ENCODE measurements around the gene HYI.
A peak's percentile ranks its signal among the peaks of the same experiment; 100 is the strongest.
"Not testable (repeated sequence)": the region's sequence is repeated elsewhere in the genome, so short reads cannot be mapped to it uniquely, and the experiment has no call there.

HYI gene

DNA sequence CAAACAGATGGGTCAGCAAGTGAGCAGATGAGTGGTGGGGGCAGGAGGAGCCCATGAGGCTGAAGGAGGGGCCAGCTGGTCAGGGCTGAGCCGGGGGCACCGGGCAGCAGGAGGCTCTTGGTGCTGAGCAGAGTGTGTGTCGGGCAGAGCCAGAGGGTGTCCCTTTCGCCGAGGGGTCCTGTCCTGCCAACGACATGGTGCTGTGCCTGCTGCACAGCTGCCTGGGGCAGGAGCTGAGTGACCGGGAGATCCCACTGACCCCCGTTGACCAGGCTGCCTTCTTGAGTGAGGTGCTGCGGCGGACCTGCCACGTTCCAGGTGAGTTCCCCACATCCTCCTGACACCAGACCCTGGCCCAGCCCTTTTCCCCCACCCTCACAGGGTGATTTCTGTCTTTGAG lies 27.5 kb downstream of the HYI start:
- no peak for DNase-seq

DNA sequence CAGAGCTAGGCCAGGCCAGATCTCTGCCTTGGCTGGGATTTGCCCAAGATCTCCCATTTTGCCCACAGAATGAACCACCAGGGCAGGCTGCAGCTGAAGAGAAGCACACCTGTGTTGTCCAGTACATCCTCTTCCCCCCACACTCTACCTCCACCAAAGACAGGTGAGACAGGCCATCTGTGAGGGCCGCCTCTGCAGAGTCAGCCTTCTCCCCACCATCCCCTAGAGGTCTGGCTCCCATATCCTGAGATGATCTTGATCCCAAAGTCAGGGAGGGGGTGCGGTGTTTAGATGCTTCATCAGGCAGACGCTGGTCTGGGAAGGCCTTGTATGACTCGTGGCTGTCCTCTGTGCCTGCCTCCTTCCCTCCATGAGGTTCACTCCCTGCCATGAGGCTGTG lies 28.7 kb downstream of the HYI start:
- DNase-seq: no peak

DNA sequence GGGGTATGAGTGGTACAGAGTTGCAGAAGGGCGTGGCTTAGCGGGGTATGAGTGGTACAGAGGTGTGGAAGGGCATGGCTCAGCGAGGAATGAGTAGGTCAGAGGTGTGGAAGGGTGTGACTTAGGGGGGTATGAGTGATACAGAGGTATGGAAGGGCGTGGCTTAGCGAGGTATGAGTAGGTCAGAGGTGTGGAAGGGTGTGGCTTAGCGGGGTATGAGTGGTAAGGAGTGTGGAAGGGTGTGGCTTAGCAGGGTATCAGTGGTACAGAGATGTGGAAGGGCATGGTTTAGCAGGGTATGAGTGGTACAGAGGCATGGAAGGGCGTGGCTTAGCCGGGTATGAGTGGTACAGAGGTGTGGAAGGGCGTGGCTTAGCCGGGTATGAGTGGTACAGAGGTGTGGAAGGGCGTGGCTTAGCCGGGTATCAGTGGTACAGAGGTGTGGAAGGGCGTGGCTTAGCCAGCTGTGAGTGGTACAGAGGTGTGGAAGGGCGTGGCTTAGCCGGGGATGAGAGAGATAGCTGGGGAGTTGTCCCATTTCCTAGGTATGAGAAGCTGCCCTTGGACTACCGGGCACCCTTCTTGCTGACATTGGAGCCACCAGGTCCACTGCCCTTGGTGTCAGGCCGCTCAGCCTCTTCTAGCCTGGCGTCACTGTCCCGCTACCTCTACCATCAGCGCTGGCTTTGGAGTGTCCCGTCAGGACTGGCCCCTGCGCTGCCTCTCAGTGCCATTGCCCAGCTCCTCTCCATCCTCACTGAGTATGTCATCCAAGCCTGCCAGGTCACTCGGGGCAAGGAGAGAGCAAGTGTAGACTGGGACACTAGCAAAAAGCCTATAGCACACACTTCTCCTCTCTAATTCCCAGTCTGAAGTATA lies 29.8 kb downstream of the HYI start:
- no peak for DNase-seq

DNA sequence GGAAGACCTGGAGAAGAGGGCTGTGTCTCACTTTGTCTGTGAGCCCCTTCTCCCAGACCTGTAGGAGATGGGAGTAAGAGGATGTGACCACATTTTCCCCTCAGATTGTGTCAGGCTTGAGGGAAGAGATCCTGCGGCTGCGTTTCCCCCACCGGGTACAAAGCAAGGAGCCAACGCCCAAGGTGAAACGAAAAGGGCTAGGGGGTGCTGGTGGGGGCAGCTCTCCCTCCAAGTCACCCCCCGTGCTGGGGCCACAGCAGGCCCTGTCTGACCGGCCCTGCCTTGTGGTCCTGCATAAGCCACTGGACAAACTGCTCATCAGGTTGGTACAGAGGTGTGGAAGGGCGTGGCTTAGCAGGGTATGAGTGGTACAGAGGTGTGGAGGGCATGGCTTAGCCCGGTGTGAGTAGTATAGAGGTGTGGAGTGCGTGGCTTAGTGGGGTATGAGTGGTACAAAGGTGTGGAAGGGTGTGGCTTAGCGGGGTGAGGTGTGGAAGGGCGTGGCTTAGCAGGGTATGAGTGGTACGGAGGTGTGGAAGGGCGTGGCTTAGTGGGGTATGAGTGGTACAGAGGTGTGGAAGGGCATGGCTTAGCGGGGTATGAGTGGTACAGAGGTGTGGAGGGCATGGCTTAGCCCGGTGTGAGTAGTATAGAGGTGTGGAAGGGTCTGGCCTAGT lies 30.6 kb downstream of the HYI start:
- no peak for DNase-seq

- DNase-seq: no peak
Observed at GRCh38 chr1:43421976-43422750, 31.6 kb downstream of the HYI start.

- DNase-seq: no peak
Observed at GRCh38 chr1:43421396-43421795, 32.3 kb downstream of the HYI start.

DNA sequence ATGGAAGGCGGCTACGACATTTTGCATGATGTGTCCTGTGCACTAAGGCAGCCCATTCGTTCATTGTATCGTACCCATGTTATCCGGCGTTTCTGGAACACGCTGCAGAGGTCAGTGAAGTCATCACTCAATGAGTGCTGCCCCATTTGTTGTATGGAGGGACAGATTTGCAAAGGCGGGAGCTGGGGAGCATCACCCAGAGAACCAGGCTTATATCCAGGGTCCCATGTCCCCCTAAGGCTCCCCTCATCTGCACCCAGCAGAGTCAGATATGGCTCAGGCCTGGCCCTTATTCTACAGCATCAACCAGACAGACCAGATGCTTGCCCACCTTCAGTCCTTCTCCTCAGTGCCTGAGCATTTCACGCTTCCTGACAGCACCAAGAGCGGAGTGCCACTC lies 32.9 kb downstream of the HYI start:
- no peak for DNase-seq

- no peak for DNase-seq
Observed at GRCh38 chr1:43419627-43420425, 33.9 kb downstream of the HYI start.

DNA sequence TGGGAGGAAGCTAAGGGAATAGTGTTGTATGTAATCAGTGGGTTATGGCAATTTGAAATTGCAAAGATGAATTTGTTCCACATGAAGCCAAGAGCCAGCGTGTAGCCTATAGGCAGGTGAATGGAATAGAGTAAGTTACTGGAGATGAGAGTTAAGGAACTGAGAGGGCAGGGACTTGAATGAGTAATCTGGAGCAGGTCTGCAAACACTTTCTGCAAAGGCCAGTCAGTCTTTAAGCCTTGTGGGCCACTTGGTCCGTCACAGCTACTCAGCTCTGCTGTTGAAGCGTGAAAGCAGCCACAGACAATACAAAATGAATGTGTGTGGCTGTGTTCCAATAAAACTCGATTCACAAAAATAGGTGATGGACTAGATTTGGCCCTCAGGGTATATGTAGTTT lies 34.9 kb downstream of the HYI start:
- no peak for DNase-seq

DNA sequence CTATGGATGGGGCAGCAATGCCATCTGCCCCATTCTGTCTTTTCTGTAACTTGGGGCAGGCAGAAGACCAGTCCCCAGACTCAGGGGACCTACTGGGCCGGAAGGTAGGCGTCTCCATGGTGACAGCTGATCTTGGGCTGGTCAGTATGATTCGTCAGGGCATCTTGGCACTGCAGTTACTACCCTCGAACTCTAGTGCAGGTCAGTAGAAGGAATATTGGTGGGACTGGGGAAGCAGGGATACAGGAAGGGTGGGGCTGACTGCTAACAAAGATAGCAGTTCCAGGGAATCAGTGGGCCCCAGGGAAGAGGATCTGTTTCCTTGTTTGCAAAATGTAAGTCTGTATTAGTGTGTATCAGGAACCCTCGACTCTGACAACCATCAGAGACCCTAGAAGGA lies 37.8 kb downstream of the HYI start:
- no peak for DNase-seq

GRCh38 chr1:43414634-43415223 lies 39.0 kb downstream of the HYI start:
- peak; percentile 67 for DNase-seq

DNA sequence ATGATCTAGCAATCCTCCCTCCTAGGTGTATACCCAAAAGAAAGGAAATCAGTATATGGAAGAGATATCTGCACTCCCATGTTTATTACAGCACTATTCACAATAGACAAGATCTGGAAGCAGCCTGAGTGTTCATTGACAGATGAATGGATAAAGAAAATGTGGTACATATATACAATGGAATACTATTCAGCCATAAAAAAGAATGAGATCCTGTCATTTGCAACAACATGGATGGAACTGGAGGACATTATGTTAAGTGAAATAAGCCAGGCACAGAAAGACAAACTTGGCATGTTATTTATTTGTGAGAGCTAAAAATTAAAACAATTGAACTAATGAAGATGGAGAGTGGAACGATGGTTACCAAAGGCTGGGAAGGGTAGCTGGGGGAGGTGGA lies 40.3 kb downstream of the HYI start:
- not testable (repeated sequence) for DNase-seq

GRCh38 chr1:43410571-43410970 lies 43.2 kb downstream of the HYI start:
- no peak for DNase-seq

DNA sequence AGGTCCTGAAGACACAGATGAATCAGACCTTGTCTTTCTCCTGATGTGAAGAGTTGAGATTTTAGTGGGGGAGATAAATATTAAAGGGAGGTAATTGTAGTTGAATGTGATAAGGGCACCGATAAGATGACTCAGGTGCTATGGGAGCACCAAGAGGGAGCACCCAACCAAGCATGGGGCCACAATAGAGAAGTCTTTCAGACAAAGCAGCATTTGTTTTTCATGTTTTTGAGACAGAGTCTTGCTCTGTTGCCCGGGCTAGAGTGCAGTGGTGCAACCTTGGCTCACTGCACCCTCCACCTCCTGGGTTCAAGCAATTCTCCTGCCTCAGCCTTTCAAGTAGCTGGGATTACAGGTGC lies 47.9 kb downstream of the HYI start:
- DNase-seq: no peak

- DNase-seq: no peak
Observed at GRCh38 chr1:43405219-43405875, 48.4 kb downstream of the HYI start.

GRCh38 chr1:43404353-43404752 lies 49.4 kb downstream of the HYI start:
- no peak for DNase-seq

DNA sequence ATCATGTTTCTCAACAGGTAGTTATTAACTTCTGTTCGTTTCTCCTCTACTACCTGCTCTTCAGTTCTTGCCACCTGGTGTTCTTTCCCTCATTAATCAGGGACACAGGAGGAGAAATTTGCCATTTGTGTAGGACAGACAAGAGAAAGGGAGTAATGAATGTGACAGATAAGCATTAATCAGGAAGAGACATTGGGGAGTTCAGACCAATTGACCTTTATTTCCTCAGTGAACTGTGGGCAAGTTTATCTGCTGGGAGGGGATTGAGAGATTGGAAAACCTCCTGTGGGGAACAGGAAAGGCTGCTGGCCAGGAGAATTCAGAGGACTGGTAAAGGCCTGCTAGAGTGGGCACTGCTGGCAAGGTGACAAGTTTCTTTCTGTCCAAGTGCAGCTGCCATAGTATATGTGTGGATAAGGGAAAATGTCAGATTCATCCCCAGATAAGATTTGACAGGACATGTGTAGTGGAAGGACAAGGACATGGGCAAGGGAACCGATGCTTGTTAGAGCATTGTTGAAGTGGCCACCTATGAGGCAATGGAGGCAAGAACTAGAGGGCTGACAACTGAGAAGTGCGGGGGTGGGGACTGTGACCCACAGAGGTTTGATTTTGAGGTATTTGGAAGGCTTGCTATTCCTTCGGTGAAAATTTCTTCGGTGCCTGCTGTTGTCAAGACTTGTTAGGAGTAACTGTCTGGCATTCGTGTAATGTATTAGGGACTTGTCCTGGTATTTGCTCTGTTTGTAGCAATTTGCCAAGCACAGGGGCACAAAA lies 51.5 kb downstream of the HYI start:
- DNase-seq: no peak

All from activated CD8-positive, alpha-beta memory T cell treated with anti-CD3 and anti-CD28 coated beads, Interleukin-2, amount 50 U/mL, for 4 hours (primary cell).